Neural crest cell (in vitro differentiated cells): ENCODE measurements around the gene PSMD4. TPM values are rescaled to one million over a fixed set of nuclear protein-coding genes. Genes with fewer than 3 reads are reported as not detected.
A peak's percentile ranks its signal among the peaks of the same experiment; 100 is the strongest.

Experiments used
- DNase-seq: peaks from one replicate; pipeline ENCODE4 v3.0.0; 2021; ENCODE audit warnings: low read depth, mixed read lengths, low spot score
- H3K27ac Mint-ChIP-seq: one replicate; pipeline ENCODE4 v1.8.0; 2021; ENCODE audit warnings: mild to moderate bottlenecking, mixed read lengths; ENCODE audit not compliant: unreplicated experiment
- H3K27me3 Mint-ChIP-seq: 2 replicates; pipeline ENCODE4 v1.8.0; 2021; ENCODE audit warnings: low read depth, mild to moderate bottlenecking, mixed read lengths
- H3K36me3 Mint-ChIP-seq: 2 replicates; pipeline ENCODE4 v1.8.0; 2021; ENCODE audit warnings: low read depth, mild to moderate bottlenecking, mixed read lengths
- H3K4me1 Mint-ChIP-seq: 2 replicates; pipeline ENCODE4 v1.8.0; 2021; ENCODE audit warnings: mixed read lengths
- H3K4me3 Mint-ChIP-seq: one replicate; pipeline ENCODE4 v1.8.0; 2021; ENCODE audit warnings: mild to moderate bottlenecking, mixed read lengths
- H3K9me3 Mint-ChIP-seq: 2 replicates; pipeline ENCODE4 v1.8.0; 2021; ENCODE audit warnings: mixed read lengths
- CTCF ChIP-seq: fragments of 200-600 bp; sonication (generic); conservative IDR thresholded peaks from 2 replicates; pipeline ENCODE4 v1.5.0; 2021; ENCODE audit warnings: antibody characterized with exemption, mild to moderate bottlenecking
- total RNA-seq: library from RNA; stranded (reverse); gene quantifications from 2 replicates; pipeline ENCODE4 v1.2.1, GENCODE V29; 2021

PSMD4 gene
- total RNA-seq, 1 donor from 2014 or later = 214 TPM

- peaks cover 5% of the 10 kb centered on the region for H3K36me3 Mint-ChIP-seq
- no peak overlapping the region for H3K4me3 Mint-ChIP-seq
- H3K27ac Mint-ChIP-seq = no peak overlapping the region
- no peak for TF ChIP-seq CTCF
- no peaks in the 10 kb centered on the region for H3K27me3 Mint-ChIP-seq
- H3K9me3 Mint-ChIP-seq = no peaks in the 10 kb centered on the region
- H3K4me1 Mint-ChIP-seq = peaks cover 34% of the 10 kb centered on the region
- no peak for DNase-seq
Measured at GRCh38 chr1:151312411-151312810, 57.9 kb downstream of the PSMD4 start.

- Mint-ChIP-seq H3K4me3 (no peak overlapping the region), H3K9me3 (no peaks in the 10 kb centered on the region), H3K36me3 (peaks cover 7% of the 10 kb centered on the region), H3K27ac (no peak overlapping the region), H3K27me3 (no peaks in the 10 kb centered on the region), H3K4me1 (peaks cover 34% of the 10 kb centered on the region)
- no peak for DNase-seq
- TF ChIP-seq CTCF = no peak
Measured at GRCh38 chr1:151312826-151313225, 58.3 kb downstream of the PSMD4 start.

GRCh38 chr1:151313501-151313900, 59.0 kb downstream of the PSMD4 start:
- Mint-ChIP-seq H3K4me3 (no peak overlapping the region), H3K27ac (no peak overlapping the region), H3K4me1 (peaks cover 34% of the 10 kb centered on the region), H3K36me3 (peaks cover 7% of the 10 kb centered on the region), H3K9me3 (no peaks in the 10 kb centered on the region), H3K27me3 (no peaks in the 10 kb centered on the region)
- TF ChIP-seq CTCF = no peak
- no peak for DNase-seq

GRCh38 chr1:151314137-151314875, 59.8 kb downstream of the PSMD4 start:
- Mint-ChIP-seq H3K36me3 (peaks cover 7% of the 10 kb centered on the region), H3K4me1 (peaks cover 27% of the 10 kb centered on the region), H3K27me3 (no peaks in the 10 kb centered on the region), H3K9me3 (no peaks in the 10 kb centered on the region), H3K4me3 (no peak overlapping the region), H3K27ac (peak overlapping the region; percentile 53)
- DNase-seq = no peak
- no peak for TF ChIP-seq CTCF

GRCh38 chr1:151315565-151316235, 61.2 kb downstream of the PSMD4 start:
- Mint-ChIP-seq H3K9me3 (no peaks in the 10 kb centered on the region), H3K36me3 (peaks cover 7% of the 10 kb centered on the region), H3K4me3 (no peak overlapping the region), H3K27ac (no peak overlapping the region), H3K4me1 (peaks cover 13% of the 10 kb centered on the region), H3K27me3 (no peaks in the 10 kb centered on the region)
- no peak for DNase-seq
- TF ChIP-seq CTCF = no peak

Other genes starting within 250 kb of the PSMD4 start
- gene MINDY1, start 247.8 kb upstream of the PSMD4 start, total RNA-seq = 19.2 and 19.6 TPM in 2 replicates
- 16.6 and 22.5 TPM in 2 replicates for gene PRUNE1, start 246.3 kb upstream of the PSMD4 start, total RNA-seq
- 0.79 and 1.1 TPM in 2 replicates for gene BNIPL, start 218.1 kb upstream of the PSMD4 start, total RNA-seq
- gene C1orf56, start 207.0 kb upstream of the PSMD4 start, total RNA-seq = 6.3 and 8.0 TPM in 2 replicates
- gene CDC42SE1, start 195.1 kb upstream of the PSMD4 start, total RNA-seq = 111 and 115 TPM in 2 replicates
- 63.9 and 66.1 TPM in 2 replicates for gene MLLT11, start 194.3 kb upstream of the PSMD4 start, total RNA-seq
- gene GABPB2, start 184.0 kb upstream of the PSMD4 start, total RNA-seq = 6.1 and 7.8 TPM in 2 replicates
- 30.7 and 33.7 TPM in 2 replicates for gene SEMA6C, start 108.1 kb upstream of the PSMD4 start, total RNA-seq
- not detected in 2 replicates for gene TNFAIP8L2, start 98.1 kb upstream of the PSMD4 start, total RNA-seq
- gene LYSMD1, start 88.8 kb upstream of the PSMD4 start, total RNA-seq = 11.2 and 11.9 TPM in 2 replicates
- gene SCNM1, start 88.6 kb upstream of the PSMD4 start, total RNA-seq = 48.7 and 57.1 TPM in 2 replicates
- gene TMOD4, start 78.8 kb upstream of the PSMD4 start, total RNA-seq = 1.6 and 2.7 TPM in 2 replicates
- gene VPS72, start 64.5 kb upstream of the PSMD4 start, total RNA-seq = 134 and 135 TPM in 2 replicates
- 88.7 and 96.2 TPM in 2 replicates for gene PIP5K1A, start 56.2 kb upstream of the PSMD4 start, total RNA-seq
- gene ZNF687, start 27.6 kb downstream of the PSMD4 start, total RNA-seq = 34.9 and 39.9 TPM in 2 replicates
- gene PI4KB, start 72.7 kb downstream of the PSMD4 start, total RNA-seq = 46.3 and 52.0 TPM in 2 replicates
- gene RFX5, start 92.5 kb downstream of the PSMD4 start, total RNA-seq = 71.3 and 73.5 TPM in 2 replicates
- 35.9 and 36.2 TPM in 2 replicates for gene SELENBP1, start 118.0 kb downstream of the PSMD4 start, total RNA-seq
- gene PSMB4, start 144.8 kb downstream of the PSMD4 start, total RNA-seq = 278 and 279 TPM in 2 replicates
- 145 and 158 TPM in 2 replicates for gene POGZ, start 204.8 kb downstream of the PSMD4 start, total RNA-seq